Transverse colon (tissue), 4 donors: ENCODE data around the gene PORCN.

Source experiments
- CTCF ChIP-seq, 5 experiments: fragments of 200-600 bp in 3 of 5; fragments of 450-650 bp in 2 of 5; sonication (generic) in 3 of 5; IDR thresholded peaks; 1 replicate in 2 of 5; 2 replicates in 3 of 5; pipeline ENCODE4 v1.5.1; 2016 to 2017; ENCODE audit warnings: antibody characterized with exemption in 5 of 5, inconsistent platforms in 3 of 5, mild to moderate bottlenecking in 2 of 5, moderate library complexity in 1 of 5
- POLR2AphosphoS5 ChIP-seq, 3 donors: sonication (generic); formaldehyde crosslinking; IDR thresholded peaks; one replicate each; pipeline ENCODE4 v1.6.1; 2016; ENCODE audit warnings: antibody characterized with exemption in 3 of 3

GRCh38 chrX:48468693-48469691, 39.8 kb upstream of the PORCN start:
- no peak for TF ChIP-seq CTCF (IDR thresholded peaks at IDR 0.05)
- TF ChIP-seq POLR2AphosphoS5 (IDR thresholded peaks at IDR 0.05), result no peak
